ENCODE data around the gene MAML2. TPM values are rescaled to one million over a fixed set of nuclear protein-coding genes. Genes with fewer than 3 reads are reported as not detected.

Gene MAML2
- total and polyA plus RNA-seq, 2 of the 13 experiments (the other 11 are each of a cell fraction or from before 2014, with no cell fraction given) = 2.3 to 25.9 TPM

GRCh38 chr11:96141626-96142025 is 201.4 kb downstream of the MAML2 start:
- Histone ChIP-seq H3K27me3 (ENCODE audit: control insufficient read depth in 1 of 2, insufficient read depth in 2 of 2, low read length in 2 of 2) (no peaks in the 10 kb centered on the region), H3K4me1 (ENCODE audit: insufficient read depth, low read length) (peaks cover 48% of the 10 kb centered on the region), H3K36me3 (replicated peaks in 1 of 2; ENCODE audit: control insufficient read depth in 1 of 2, insufficient read depth in 2 of 2, low read length in 2 of 2) (peaks cover 0 to 6% of the 10 kb centered on the region in 2 experiments; a peak in 2 of 5 replicates), H3K4me2 (ENCODE audit: low read depth, low read length) (no peak overlapping the region), H3K27ac (ENCODE audit: extremely low read length, insufficient read depth, low read length) (no peak overlapping the region), H4K20me1 (ENCODE audit: insufficient read depth, low read length) (no peaks in the 10 kb centered on the region), H3K79me2 (ENCODE audit: insufficient read depth, low read length) (no peaks in the 10 kb centered on the region), H3K9ac (ENCODE audit: insufficient read depth, low read depth, low read length) (no peak overlapping the region), H2AFZ (ENCODE audit: low read length) (no peak overlapping the region), H3K4me3 (replicated peaks in 1 of 3; ENCODE audit: insufficient read depth in 1 of 3, low read depth in 2 of 3, low read length in 3 of 3) (no peak overlapping the region), H3K9me3 (ENCODE audit: low read length) (no peaks in the 10 kb centered on the region)
- DNase-seq (ENCODE audit: low spot score) (no peak), ATAC-seq (no peak), FAIRE-seq (no peak)
- intact Hi-C loops (cut with micrococcal nuclease; ENCODE audit: unreplicated experiment) = no loop called here
- no TSS peak for BruUV-seq (replicated peaks)
- CTCF ChIA-PET (ENCODE audit: low intra/inter-chr PET ratio, low total read pairs) = no interaction called here
- in situ Hi-C loops (cut with HindIII; ENCODE audit: extremely low pct_ligation_motif_present, low pct_unique_long_range_greater_than_20kb) = no loop called here
- POLR2A ChIA-PET = no interaction called here
- 98% methylated on average over 9 of the region's 9 CpGs for WGBS (ENCODE audit: low lambda C conversion rate)
- TF ChIP-seq HNRNPUL1 (IDR thresholded peaks at IDR 0.05; ENCODE audit: low read depth, low read length) (no peak), SMAD9 (CRISPR knock-in tag; IDR thresholded peaks at IDR 0.05) (no peak), ZFP62 (CRISPR knock-in tag; IDR thresholded peaks at IDR 0.05) (no peak), FOSL2 (CRISPR knock-in tag; IDR thresholded peaks at IDR 0.05) (no peak), TAF15 (IDR thresholded peaks at IDR 0.05; ENCODE audit: low read depth, low read length, poor library complexity, severe bottlenecking) (no peak)
- TF ChIP-seq, protein P1, sequence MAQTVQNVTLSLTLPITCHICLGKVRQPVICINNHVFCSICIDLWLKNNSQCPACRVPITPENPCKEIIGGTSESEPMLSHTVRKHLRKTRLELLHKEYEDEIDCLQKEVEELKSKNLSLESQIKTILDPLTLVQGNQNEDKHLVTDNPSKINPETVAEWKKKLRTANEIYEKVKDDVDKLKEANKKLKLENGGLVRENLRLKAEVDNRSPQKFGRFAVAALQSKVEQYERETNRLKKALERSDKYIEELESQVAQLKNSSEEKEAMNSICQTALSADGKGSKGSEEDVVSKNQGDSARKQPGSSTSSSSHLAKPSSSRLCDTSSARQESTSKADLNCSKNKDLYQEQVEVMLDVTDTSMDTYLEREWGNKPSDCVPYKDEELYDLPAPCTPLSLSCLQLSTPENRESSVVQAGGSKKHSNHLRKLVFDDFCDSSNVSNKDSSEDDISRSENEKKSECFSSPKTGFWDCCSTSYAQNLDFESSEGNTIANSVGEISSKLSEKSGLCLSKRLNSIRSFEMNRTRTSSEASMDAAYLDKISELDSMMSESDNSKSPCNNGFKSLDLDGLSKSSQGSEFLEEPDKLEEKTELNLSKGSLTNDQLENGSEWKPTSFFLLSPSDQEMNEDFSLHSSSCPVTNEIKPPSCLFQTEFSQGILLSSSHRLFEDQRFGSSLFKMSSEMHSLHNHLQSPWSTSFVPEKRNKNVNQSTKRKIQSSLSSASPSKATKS (CRISPR knock-in tag; IDR thresholded peaks at IDR 0.05) = no peak
- TF ChIP-seq, protein P2, sequence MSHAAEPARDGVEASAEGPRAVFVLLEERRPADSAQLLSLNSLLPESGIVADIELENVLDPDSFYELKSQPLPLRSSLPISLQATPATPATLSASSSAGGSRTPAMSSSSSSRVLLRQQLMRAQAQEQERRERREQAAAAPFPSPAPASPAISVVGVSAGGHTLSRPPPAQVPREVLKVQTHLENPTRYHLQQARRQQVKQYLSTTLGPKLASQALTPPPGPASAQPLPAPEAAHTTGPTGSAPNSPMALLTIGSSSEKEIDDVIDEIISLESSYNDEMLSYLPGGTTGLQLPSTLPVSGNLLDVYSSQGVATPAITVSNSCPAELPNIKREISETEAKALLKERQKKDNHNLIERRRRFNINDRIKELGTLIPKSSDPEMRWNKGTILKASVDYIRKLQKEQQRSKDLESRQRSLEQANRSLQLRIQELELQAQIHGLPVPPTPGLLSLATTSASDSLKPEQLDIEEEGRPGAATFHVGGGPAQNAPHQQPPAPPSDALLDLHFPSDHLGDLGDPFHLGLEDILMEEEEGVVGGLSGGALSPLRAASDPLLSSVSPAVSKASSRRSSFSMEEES (CRISPR knock-in tag; IDR thresholded peaks at IDR 0.05) = no peak
